Measurements from ENCODE around the gene TPGS2.
A peak's percentile ranks its signal among the peaks of the same experiment; 100 is the strongest.

Gene TPGS2

DNA sequence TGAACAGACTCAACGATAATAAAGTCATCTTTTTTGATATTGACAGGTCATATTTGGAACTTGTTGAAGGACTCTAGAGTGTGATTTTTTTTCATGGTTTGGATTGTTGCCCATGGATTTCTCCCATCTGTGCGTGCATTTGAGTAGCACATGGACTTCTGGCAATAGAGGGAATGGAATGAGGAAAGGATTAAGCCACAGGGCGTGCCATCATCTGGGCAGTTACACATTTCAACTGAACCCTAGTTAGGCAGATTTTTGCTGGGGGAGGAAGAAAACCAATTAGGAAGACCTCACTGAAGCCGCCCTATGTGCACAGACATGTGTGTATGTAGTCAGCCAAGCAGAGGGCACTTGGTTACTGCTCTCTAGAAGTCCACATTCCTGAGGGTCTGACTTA lies 72.6 kb downstream of the TPGS2 start:
- no peak overlapping the region for H3K4me3 ChIP-seq (ENCODE audit: low read depth, low read length)
- no peak for DNase-seq (ENCODE audit: low read depth)
- in situ Hi-C loops (cut with HindIII; ENCODE audit: low sequenced_read_pairs): no loop called here
- TF ChIP-seq, protein P1, sequence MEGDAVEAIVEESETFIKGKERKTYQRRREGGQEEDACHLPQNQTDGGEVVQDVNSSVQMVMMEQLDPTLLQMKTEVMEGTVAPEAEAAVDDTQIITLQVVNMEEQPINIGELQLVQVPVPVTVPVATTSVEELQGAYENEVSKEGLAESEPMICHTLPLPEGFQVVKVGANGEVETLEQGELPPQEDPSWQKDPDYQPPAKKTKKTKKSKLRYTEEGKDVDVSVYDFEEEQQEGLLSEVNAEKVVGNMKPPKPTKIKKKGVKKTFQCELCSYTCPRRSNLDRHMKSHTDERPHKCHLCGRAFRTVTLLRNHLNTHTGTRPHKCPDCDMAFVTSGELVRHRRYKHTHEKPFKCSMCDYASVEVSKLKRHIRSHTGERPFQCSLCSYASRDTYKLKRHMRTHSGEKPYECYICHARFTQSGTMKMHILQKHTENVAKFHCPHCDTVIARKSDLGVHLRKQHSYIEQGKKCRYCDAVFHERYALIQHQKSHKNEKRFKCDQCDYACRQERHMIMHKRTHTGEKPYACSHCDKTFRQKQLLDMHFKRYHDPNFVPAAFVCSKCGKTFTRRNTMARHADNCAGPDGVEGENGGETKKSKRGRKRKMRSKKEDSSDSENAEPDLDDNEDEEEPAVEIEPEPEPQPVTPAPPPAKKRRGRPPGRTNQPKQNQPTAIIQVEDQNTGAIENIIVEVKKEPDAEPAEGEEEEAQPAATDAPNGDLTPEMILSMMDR (IDR thresholded peaks at IDR 0.05; ENCODE audit: low read depth, low read length, missing control alignments): no peak

DNA sequence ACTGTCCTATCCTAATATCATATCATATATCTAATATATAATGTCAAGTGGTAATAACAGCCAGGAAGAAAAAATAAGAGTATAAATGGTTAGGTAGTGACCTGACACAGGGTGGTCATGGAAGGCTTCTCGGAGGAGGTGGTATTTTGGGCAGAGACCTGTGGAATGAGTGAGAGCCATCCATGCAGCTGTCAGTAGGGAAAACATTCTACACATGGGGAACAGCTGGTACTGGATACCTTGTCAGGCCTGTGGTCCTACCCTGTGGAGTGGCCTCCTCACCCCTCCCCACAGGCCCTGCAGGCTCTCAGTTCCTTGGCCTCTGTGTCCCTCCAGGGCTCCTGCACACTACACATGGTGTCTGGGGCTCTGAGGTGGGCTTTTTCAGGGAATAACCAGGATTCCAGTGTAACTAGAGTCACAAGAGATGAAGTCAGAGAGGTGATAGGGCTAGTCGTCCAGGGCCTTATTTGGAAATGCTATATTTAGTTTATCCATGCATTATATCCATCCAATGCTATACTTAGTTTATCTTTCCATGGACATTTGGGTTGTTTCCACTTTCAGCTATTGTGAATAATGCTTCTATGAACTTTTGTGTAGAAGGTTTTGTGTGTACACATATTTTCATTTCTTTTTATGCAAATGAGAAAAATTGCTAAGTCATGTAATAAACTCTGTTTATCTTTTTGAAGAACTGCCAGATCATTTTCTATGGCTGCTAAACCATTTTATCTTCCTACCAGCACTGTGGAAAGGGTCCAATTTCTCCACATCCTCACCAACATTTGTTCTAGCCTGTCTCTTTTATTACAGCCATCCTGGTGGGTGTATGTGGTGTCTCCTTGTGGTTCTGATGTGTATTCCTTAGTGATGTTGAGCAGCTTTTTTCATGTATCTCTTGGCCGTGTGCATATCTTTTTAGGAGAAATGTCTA lies 75.6 kb downstream of the TPGS2 start:
- TF ChIP-seq, protein P1 (IDR thresholded peaks at IDR 0.05; ENCODE audit: low read depth, low read length, missing control alignments): peak; percentile 33
- DNase-seq (ENCODE audit: low read depth): peak; percentile 59
- in situ Hi-C loops (cut with HindIII; ENCODE audit: low sequenced_read_pairs): no loop called here
- H3K4me3 ChIP-seq (ENCODE audit: low read depth, low read length): no peak overlapping the region

DNA sequence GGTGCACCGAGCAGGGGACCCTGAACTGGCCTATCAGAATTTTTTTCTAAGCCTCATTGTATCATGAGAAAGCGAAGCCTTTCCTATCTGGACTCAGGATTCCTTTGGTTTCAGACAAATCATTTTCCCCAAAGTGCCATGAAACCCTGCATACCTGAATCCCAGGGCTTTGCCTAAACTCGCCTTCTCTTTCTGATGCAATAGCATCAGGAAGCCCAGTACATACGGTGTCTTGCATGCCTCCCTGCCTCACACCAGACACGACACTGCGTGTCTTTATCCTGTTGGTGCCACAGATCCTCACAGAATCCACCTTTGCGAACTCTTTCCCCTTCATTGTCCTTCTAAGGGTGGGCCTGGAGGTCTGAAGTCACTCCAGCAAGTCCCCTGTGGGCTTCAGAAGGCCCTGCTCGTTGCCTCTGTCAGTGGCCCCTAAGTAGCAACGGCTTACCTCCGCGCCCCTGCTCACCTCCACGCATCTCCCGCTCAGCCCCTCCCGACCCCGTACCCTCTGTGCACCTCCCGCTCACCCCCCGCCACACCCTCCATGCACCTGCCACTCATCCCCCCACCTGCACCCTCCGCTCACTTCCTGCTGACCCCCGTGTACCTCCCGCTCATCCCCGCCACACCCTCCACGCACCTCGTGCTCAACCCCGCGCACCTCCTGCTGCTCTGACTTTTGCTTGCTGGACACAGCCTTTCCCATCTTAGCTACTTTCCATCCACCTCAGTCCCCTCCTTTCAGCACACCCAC lies 83.4 kb downstream of the TPGS2 start:
- DNase-seq (ENCODE audit: low read depth): no peak
- TF ChIP-seq, protein P1 (IDR thresholded peaks at IDR 0.05; ENCODE audit: low read depth, low read length, missing control alignments): no peak
- in situ Hi-C loops (cut with HindIII; ENCODE audit: low sequenced_read_pairs): no loop called here
- H3K4me3 ChIP-seq (ENCODE audit: low read depth, low read length): no peak overlapping the region

DNA sequence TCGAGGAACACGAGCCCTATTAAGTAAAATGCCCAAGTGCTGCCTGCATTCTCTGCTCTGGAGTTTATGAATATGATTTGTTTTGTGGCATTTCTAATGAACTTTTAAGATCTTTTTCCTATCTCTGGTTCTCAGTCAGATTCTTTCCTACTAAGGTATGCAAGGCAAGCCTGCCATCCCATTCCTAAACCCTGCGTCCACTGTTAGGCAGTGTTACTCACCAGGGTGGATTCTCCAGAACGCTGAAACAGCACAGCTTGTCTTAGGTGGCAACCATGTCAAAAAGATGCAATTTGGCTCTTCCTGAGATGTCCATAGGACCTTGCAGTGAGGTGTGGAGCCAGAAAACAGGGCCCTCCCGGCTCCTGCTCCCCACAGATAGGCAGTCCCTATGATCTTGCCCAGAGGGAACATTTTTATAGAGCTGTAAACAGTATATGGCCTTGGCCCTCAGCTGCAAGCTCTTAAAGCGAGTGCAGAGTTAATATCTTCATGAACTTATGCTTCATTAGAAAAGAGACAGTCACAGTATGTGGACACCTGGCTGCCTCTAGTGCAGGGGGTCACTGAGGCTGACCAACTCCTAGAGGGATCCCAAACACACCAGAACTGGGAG lies 84.4 kb downstream of the TPGS2 start:
- in situ Hi-C loops (cut with HindIII; ENCODE audit: low sequenced_read_pairs): no loop called here
- TF ChIP-seq, protein P1 (IDR thresholded peaks at IDR 0.05; ENCODE audit: low read depth, low read length, missing control alignments): no peak
- no peak for DNase-seq (ENCODE audit: low read depth)

More for the DNA sequence above, 84.4 kb downstream of the TPGS2 start:
- H3K4me3 ChIP-seq (ENCODE audit: low read depth, low read length): no peak overlapping the region

Measured in astrocyte of the cerebellum (primary cell).